ENCODE results near the gene GKN1. TPM values are rescaled to one million over a fixed set of nuclear protein-coding genes. Genes with fewer than 3 reads are reported as not detected.
A peak's percentile ranks its signal among the peaks of the same experiment; 100 is the strongest.

Gene GKN1
- total RNA-seq, 1 experiment from 2014 or later, result not detected

- DNase-seq (ENCODE audit: low spot score), result no peak
These were observed 15.4 kb upstream of the GKN1 start for GRCh38 chr2:68959001-68959400.

- no peak for DNase-seq (ENCODE audit: low spot score)
These were observed 13.1 kb upstream of the GKN1 start for GRCh38 chr2:68961380-68961779.

GRCh38 chr2:68964282-68964681 lies 10.2 kb upstream of the GKN1 start:
- no peak for DNase-seq (ENCODE audit: low spot score)

- DNase-seq (ENCODE audit: low spot score), result no peak
These were observed 6.2 kb upstream of the GKN1 start for GRCh38 chr2:68968221-68968620.

- no peak for DNase-seq (ENCODE audit: low spot score)
These were observed 4.5 kb upstream of the GKN1 start for GRCh38 chr2:68969736-68970490.

GRCh38 chr2:68970566-68971265 lies 3.7 kb upstream of the GKN1 start:
- DNase-seq (ENCODE audit: low spot score), result no peak

- peak; percentile 22 for DNase-seq (ENCODE audit: low spot score)
These were observed 2.7 kb upstream of the GKN1 start for GRCh38 chr2:68971591-68972231.

- DNase-seq (ENCODE audit: low spot score), result no peak
These were observed 670 bp downstream of the GKN1 start for GRCh38 chr2:68974946-68975665.

- no peak for DNase-seq (ENCODE audit: low spot score)
These were observed 1.4 kb downstream of the GKN1 start for GRCh38 chr2:68975844-68976243.

GRCh38 chr2:68977453-68977852 lies 3.0 kb downstream of the GKN1 start:
- no peak for DNase-seq (ENCODE audit: low spot score)

GRCh38 chr2:68978098-68978497 lies 3.7 kb downstream of the GKN1 start:
- no peak for DNase-seq (ENCODE audit: low spot score)

GRCh38 chr2:68980956-68981355 lies 6.5 kb downstream of the GKN1 start:
- DNase-seq (ENCODE audit: low spot score), result no peak

- no peak for DNase-seq (ENCODE audit: low spot score)
These were observed 12.6 kb downstream of the GKN1 start for GRCh38 chr2:68987021-68987503.

GRCh38 chr2:68989035-68989434 lies 14.6 kb downstream of the GKN1 start:
- DNase-seq (ENCODE audit: low spot score), result no peak

- DNase-seq (ENCODE audit: low spot score), result no peak
These were observed 17.9 kb downstream of the GKN1 start for GRCh38 chr2:68992341-68992740.

GRCh38 chr2:68992933-68993332 lies 18.5 kb downstream of the GKN1 start:
- no peak for DNase-seq (ENCODE audit: low spot score)

GRCh38 chr2:68993660-68994059 lies 19.2 kb downstream of the GKN1 start:
- DNase-seq (ENCODE audit: low spot score), result no peak

- DNase-seq (ENCODE audit: low spot score), result peak; percentile 82
These were observed 20.4 kb downstream of the GKN1 start for GRCh38 chr2:68994864-68995263.

GRCh38 chr2:68995916-68996315 lies 21.5 kb downstream of the GKN1 start:
- DNase-seq (ENCODE audit: low spot score), result no peak

GRCh38 chr2:68997401-68997800 lies 23.0 kb downstream of the GKN1 start:
- DNase-seq (ENCODE audit: low spot score), result no peak

- no peak for DNase-seq (ENCODE audit: low spot score)
These were observed 27.4 kb downstream of the GKN1 start for GRCh38 chr2:69001879-69002278.

- no peak for DNase-seq (ENCODE audit: low spot score)
These were observed 29.3 kb downstream of the GKN1 start for GRCh38 chr2:69003731-69004130.
